22Rv1 (cell line): ENCODE data around the gene C16orf89.

Experiments used
- H3K27ac ChIP-seq: fragments of 450-650 bp; 2 replicates; pipeline ENCODE4 v1.5.1; 2017
- CTCF ChIP-seq: fragments of 450-650 bp; IDR thresholded peaks from 2 replicates; pipeline ENCODE4 v1.5.1; 2017; ENCODE audit warnings: mild to moderate bottlenecking
- ZFX ChIP-seq: fragments of 450-650 bp; IDR thresholded peaks from 2 replicates; pipeline ENCODE4 v1.6.1; 2017; ENCODE audit warnings: antibody characterized with exemption, borderline replicate concordance

C16orf89 gene

GRCh38 chr16:5072334-5073278 is 6.8 kb upstream of the C16orf89 start:
- no peak for TF ChIP-seq ZFX
- peak overlapping the region; percentile 84 for H3K27ac ChIP-seq

GRCh38 chr16:5071681-5072333 is 6.1 kb upstream of the C16orf89 start, which contains the start of gene ALG1:
ALG1 (plus strand) TSS chr16:5071843; CDS start chr16:5071850, 7 bp downstream.
- TF ChIP-seq CTCF, result no peak
- TF ChIP-seq ZFX, result no peak
- H3K27ac ChIP-seq, result peak within 1 kb of the TSS; percentile 84

- peak overlapping the region; percentile 84 for H3K27ac ChIP-seq
- TF ChIP-seq CTCF (no peak), ZFX (no peak)
Observed at GRCh38 chr16:5071341-5071680, 5.6 kb upstream of the C16orf89 start.

- TF ChIP-seq ZFX (no peak), CTCF (no peak)
- H3K27ac ChIP-seq, result no peak overlapping the region
Observed at GRCh38 chr16:5070431-5071186, 4.9 kb upstream of the C16orf89 start.

GRCh38 chr16:5069854-5070253 is 4.1 kb upstream of the C16orf89 start:
- no peak overlapping the region for H3K27ac ChIP-seq
- no peak for TF ChIP-seq ZFX
- TF ChIP-seq CTCF, result no peak

- TF ChIP-seq ZFX (no peak), CTCF (no peak)
- H3K27ac ChIP-seq, result no peak overlapping the region
Observed at GRCh38 chr16:5069048-5069447, 3.3 kb upstream of the C16orf89 start.

GRCh38 chr16:5066511-5066910 is 755 bp upstream of the C16orf89 start:
- no peak for TF ChIP-seq CTCF
- TF ChIP-seq ZFX, result no peak
- no peak overlapping the region for H3K27ac ChIP-seq
